Stomach (tissue), 4 donors: ENCODE results near the gene PAGR1.

Source experiments
- POLR2A ChIP-seq, 4 donors: fragments of 450-650 bp; IDR thresholded peaks; one replicate each; pipeline ENCODE4 v1.6.1; 2016; ENCODE audit warnings: antibody characterized with exemption in 4 of 4, control low read depth in 2 of 4, mild to moderate bottlenecking in 1 of 4, moderate library complexity in 1 of 4
- POLR2AphosphoS5 ChIP-seq, 3 donors: sonication (generic); formaldehyde crosslinking; IDR thresholded peaks; one replicate each; pipeline ENCODE4 v1.6.1; 2016; ENCODE audit warnings: antibody characterized with exemption in 3 of 3
- TF ChIP-seq, protein P1 (sequence below), 7 experiments: fragments of 450-650 bp in 4 of 7; fragments of 200-600 bp in 3 of 7; sonication (generic) in 3 of 7; IDR thresholded peaks; one replicate each; pipeline ENCODE4 v1.5.1; 2016 to 2019; ENCODE audit warnings: antibody characterized with exemption in 7 of 7, control low read depth in 2 of 7, mild to moderate bottlenecking in 1 of 7

DNA sequence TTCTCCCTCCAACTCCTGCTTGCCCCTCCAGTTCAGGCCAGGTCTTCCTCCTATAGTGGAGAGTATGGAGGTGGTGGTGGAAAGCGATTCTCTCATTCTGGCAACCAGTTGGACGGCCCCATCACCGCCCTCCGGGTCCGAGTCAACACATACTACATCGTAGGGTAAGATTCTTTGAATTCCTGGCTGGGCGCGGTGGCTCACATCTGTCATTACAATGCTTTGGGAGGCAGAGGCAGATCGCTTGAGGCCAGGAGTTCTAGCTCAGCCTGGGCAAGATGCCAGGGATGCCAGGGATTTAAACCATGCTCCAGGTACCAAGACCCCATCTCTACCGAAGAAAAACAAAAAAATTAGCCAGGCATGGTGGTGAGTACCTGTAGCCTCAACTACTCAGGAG is 36.5 kb upstream of the PAGR1 start:
- TF ChIP-seq, protein P1, sequence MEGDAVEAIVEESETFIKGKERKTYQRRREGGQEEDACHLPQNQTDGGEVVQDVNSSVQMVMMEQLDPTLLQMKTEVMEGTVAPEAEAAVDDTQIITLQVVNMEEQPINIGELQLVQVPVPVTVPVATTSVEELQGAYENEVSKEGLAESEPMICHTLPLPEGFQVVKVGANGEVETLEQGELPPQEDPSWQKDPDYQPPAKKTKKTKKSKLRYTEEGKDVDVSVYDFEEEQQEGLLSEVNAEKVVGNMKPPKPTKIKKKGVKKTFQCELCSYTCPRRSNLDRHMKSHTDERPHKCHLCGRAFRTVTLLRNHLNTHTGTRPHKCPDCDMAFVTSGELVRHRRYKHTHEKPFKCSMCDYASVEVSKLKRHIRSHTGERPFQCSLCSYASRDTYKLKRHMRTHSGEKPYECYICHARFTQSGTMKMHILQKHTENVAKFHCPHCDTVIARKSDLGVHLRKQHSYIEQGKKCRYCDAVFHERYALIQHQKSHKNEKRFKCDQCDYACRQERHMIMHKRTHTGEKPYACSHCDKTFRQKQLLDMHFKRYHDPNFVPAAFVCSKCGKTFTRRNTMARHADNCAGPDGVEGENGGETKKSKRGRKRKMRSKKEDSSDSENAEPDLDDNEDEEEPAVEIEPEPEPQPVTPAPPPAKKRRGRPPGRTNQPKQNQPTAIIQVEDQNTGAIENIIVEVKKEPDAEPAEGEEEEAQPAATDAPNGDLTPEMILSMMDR (IDR thresholded peaks at IDR 0.05), result no peak
- TF ChIP-seq POLR2AphosphoS5 (IDR thresholded peaks at IDR 0.05) (no peak), POLR2A (IDR thresholded peaks at IDR 0.05) (no peak)
